Keratinocyte (primary cell): ENCODE results near the gene RAB8B. TPM values are rescaled to one million over a fixed set of nuclear protein-coding genes. Genes with fewer than 3 reads are reported as not detected.

Source experiments
- DNase-seq: peaks from one replicate; pipeline ENCODE4 v3.0.0-alpha.2; 2011; ENCODE audit warnings: low read depth, missing footprints, low spot score
- FAIRE-seq: peaks from 2 replicates; lab custom pipeline; 2011; peaks lifted over from hg19 to GRCh38; lab: Jason Lieb, UNC
- H2AFZ ChIP-seq: 2 replicates; pipeline ENCODE4 v1.6.0; 2012; ENCODE audit warnings: low read length, control low read depth, inconsistent platforms; ENCODE audit not compliant: control insufficient read depth
- H3K27ac ChIP-seq: 2 replicates; pipeline ENCODE4 v1.5.1; 2011; ENCODE audit warnings: low read length; ENCODE audit not compliant: control insufficient read depth, insufficient read depth
- H3K27me3 ChIP-seq: 3 replicates; pipeline ENCODE4 v1.6.0; 2011; ENCODE audit warnings: low read length; ENCODE audit not compliant: control insufficient read depth, insufficient read depth; ENCODE audit errors: extremely low read depth
- H3K36me3 ChIP-seq, 2 experiments: 2 replicates in 1 of 2; 3 replicates in 1 of 2; pipeline ENCODE4 v1.5.1; 2011; ENCODE audit warnings: low read length in 2 of 2, mild to moderate bottlenecking in 1 of 2; ENCODE audit not compliant: control insufficient read depth in 2 of 2, insufficient read depth in 2 of 2; ENCODE audit errors: extremely low read depth in 1 of 2
- H3K4me1 ChIP-seq: 3 replicates; pipeline ENCODE4 v1.5.1; 2011; ENCODE audit warnings: low read length; ENCODE audit not compliant: control insufficient read depth, insufficient read depth; ENCODE audit errors: extremely low read depth
- H3K4me2 ChIP-seq: 3 replicates; pipeline ENCODE4 v1.6.0; 2011; ENCODE audit warnings: low read depth, low read length; ENCODE audit not compliant: control insufficient read depth, insufficient read depth; ENCODE audit errors: extremely low read depth
- H3K4me3 ChIP-seq, 3 experiments: fragments of 200-600 bp in 1 of 3; sonication (generic) in 1 of 3; 2 replicates in 2 of 3; 3 replicates in 1 of 3; pipeline ENCODE4 v1.5.1; 2011 to 2016; ENCODE audit warnings: low read length in 3 of 3, mild to moderate bottlenecking in 3 of 3, control low read depth in 2 of 3, inconsistent platforms in 1 of 3, low read depth in 1 of 3, mixed read lengths in 1 of 3, mixed run types in 1 of 3, moderate library complexity in 1 of 3; ENCODE audit not compliant: control insufficient read depth in 2 of 3, insufficient read depth in 2 of 3; ENCODE audit errors: extremely low read depth in 1 of 3
- H3K79me2 ChIP-seq: 2 replicates; pipeline ENCODE4 v1.6.0; 2012; ENCODE audit warnings: low read length; ENCODE audit not compliant: control insufficient read depth, insufficient read depth
- H3K9ac ChIP-seq: 3 replicates; pipeline ENCODE4 v1.6.0; 2011; ENCODE audit warnings: low read length; ENCODE audit not compliant: control insufficient read depth, insufficient read depth; ENCODE audit errors: extremely low read depth
- H3K9me1 ChIP-seq: 3 replicates; pipeline ENCODE4 v1.6.0; 2011; ENCODE audit warnings: low read length; ENCODE audit not compliant: control insufficient read depth, insufficient read depth; ENCODE audit errors: extremely low read depth
- H3K9me3 ChIP-seq: 2 replicates; pipeline ENCODE4 v1.5.1; 2012; ENCODE audit warnings: low read depth, low read length; ENCODE audit not compliant: control insufficient read depth
- H4K20me1 ChIP-seq: 3 replicates; pipeline ENCODE4 v1.6.0; 2011; ENCODE audit warnings: low read length; ENCODE audit not compliant: control insufficient read depth, insufficient read depth; ENCODE audit errors: extremely low read depth
- EZH2 ChIP-seq: IDR thresholded peaks from one replicate; pipeline ENCODE4 v1.6.1; 2012; ENCODE audit warnings: inconsistent platforms, mild to moderate bottlenecking, low read length, moderate library complexity
- dilution Hi-C: fragments of 300-500 bp; cut with MboI; formaldehyde crosslinking; loops from one replicate; pipeline ENCODE4 v1.7.0; 2020; ENCODE audit warnings: low sequenced_read_pairs; ENCODE audit not compliant: extremely low pct_ligation_motif_present
- polyA minus RNA-seq, 3 experiments: library from RNA; depleted of rRNA, polyadenylated mRNA; stranded (reverse); fragments of >200 nt; gene quantifications; 1 replicate in 1 of 3; 2 replicates in 1 of 3; 3 replicates in 1 of 3; pipeline ENCODE4 v1.2.3, GENCODE V29; 2011
- polyA plus RNA-seq, 5 experiments: library from polyadenylated mRNA; depleted of rRNA in 3 of 5; stranded (reverse) in 3 of 5; stranded (forward) in 1 of 5; unstranded in 1 of 5; fragments of >200 nt; gene quantifications; 1 replicate in 1 of 5; 2 replicates in 3 of 5; 3 replicates in 1 of 5; pipeline versions ENCODE4 v1.2.1 to v1.2.3, GENCODE V29; 2011 to 2012; ENCODE audit warnings: missing spikeins in 2 of 5, low read depth in 1 of 5, low replicate concordance in 1 of 5
- TF ChIP-seq, protein P1 (sequence below), 3 experiments: IDR thresholded peaks in 1 of 3; conservative IDR thresholded peaks in 1 of 3; optimal IDR thresholded peaks in 1 of 3; 2 replicates in 2 of 3; 3 replicates in 1 of 3; pipeline versions ENCODE3 to v1.5.1; 2011; ENCODE audit warnings: low read length in 3 of 3, mild to moderate bottlenecking in 3 of 3, moderate library complexity in 2 of 3, control low read depth in 1 of 3, inconsistent platforms in 1 of 3; ENCODE audit not compliant: insufficient read depth in 2 of 3; ENCODE audit errors: extremely low read depth in 1 of 3

RAB8B gene
- 26.4 to 34.6 TPM (median 31.2 TPM) in 3 replicates for polyA plus RNA-seq
- 53.6 TPM for polyA plus RNA-seq (2011; ENCODE audit: low read depth)
- polyA plus RNA-seq (2011; cell fraction: cytosol; rRNA removed), result 42.9 and 50.0 TPM in 2 replicates
- polyA plus RNA-seq (2011; cell fraction: nucleus; rRNA removed), result 27.8 and 33.4 TPM in 2 replicates
- polyA plus RNA-seq (2012; ENCODE audit: low replicate concordance), result 22.4 and 27.3 TPM in 2 replicates
- polyA minus RNA-seq, result 6.6 to 27.2 TPM (median 24.0 TPM) in 3 replicates
- polyA minus RNA-seq (2011; cell fraction: cytosol; rRNA and poly(A)+ RNA removed), result 77.3 TPM
- 18.4 and 30.9 TPM in 2 replicates for polyA minus RNA-seq (2011; cell fraction: nucleus; rRNA and poly(A)+ RNA removed)

DNA sequence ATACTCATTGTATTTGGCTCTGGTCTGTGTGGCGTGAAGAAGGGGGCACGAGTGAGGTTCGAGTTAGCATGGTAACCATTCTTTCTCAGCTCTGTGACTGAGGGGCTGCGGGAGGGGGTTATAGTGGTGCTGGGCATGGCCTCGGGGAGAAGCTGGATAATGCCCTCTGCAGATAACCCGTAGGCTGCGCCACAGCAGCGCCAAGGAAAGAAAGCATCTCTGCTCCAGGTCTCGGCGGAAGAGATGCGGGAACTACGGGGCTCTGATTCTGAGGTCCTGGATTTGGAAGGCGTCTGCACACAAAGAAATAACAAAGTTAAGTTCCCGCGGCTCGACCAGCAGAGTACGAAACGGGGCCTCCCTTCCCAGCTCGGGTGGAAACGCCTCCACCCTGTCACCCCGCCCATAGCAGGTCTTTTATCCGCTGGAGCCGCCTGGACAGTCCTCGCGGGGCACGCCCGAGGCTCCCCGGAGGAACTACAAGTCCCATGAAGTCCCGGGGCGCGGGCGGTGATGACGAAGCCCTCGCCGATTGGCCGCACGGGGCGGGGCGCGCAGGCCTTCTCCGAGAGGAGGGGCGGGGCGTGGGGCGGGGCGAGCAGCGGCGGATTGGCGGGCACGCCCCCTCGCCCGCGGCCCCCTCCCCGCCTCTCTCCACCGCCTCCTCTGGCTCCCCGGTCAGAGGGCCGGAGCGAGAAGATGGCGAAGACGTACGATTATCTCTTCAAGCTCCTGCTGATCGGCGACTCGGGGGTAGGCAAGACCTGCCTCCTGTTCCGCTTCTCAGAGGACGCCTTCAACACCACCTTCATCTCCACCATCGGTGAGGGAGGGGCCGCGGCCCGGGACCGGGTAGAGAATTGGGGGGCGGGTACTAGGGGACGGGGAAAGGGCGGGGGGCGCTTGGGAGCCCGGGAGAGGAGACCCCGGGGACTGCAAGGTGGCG lies at the start of gene RAB8B:
RAB8B (plus strand) TSS at position 681 of the 946 bp plus-strand sequence; CDS start at position 700, 19 bp downstream.
- peak; percentile 61 for DNase-seq
- dilution Hi-C loops, result no loop called here

GRCh38 chr15:63140936-63141335 lies 48.5 kb upstream of the RAB8B start:
- dilution Hi-C loops, result no loop called here
- TF ChIP-seq, protein P1, sequence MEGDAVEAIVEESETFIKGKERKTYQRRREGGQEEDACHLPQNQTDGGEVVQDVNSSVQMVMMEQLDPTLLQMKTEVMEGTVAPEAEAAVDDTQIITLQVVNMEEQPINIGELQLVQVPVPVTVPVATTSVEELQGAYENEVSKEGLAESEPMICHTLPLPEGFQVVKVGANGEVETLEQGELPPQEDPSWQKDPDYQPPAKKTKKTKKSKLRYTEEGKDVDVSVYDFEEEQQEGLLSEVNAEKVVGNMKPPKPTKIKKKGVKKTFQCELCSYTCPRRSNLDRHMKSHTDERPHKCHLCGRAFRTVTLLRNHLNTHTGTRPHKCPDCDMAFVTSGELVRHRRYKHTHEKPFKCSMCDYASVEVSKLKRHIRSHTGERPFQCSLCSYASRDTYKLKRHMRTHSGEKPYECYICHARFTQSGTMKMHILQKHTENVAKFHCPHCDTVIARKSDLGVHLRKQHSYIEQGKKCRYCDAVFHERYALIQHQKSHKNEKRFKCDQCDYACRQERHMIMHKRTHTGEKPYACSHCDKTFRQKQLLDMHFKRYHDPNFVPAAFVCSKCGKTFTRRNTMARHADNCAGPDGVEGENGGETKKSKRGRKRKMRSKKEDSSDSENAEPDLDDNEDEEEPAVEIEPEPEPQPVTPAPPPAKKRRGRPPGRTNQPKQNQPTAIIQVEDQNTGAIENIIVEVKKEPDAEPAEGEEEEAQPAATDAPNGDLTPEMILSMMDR (optimal IDR thresholded peaks at IDR 0.05 in 1 of 3, IDR thresholded peaks at IDR 0.05 in 1 of 3, conservative IDR thresholded peaks at IDR 0.05 in 1 of 3; ENCODE audit: extremely low read depth in 1 of 3, insufficient read depth in 2 of 3, low read length in 3 of 3), result no peak
- no peak for FAIRE-seq

More for the DNA sequence above, at the start of gene RAB8B:
- Histone ChIP-seq H4K20me1 (no peaks in the 10 kb centered on the region), H3K4me2 (peak within 1 kb of the TSS; percentile 94), H3K4me1 (peaks cover 42% of the 10 kb centered on the region), H3K27ac (peak within 1 kb of the TSS; percentile 64), H3K4me3 (peak within 1 kb of the TSS; percentile 75 to 93 (median 86)), H3K36me3 (no peaks in the 10 kb centered on the region), H3K9me3 (no peaks in the 10 kb centered on the region), H2AFZ (peak within 1 kb of the TSS; percentile 94), H3K9ac (peak within 1 kb of the TSS; percentile 76), H3K27me3 (no peaks in the 10 kb centered on the region), H3K9me1 (no peaks in the 10 kb centered on the region), H3K79me2 (peaks cover 37% of the 10 kb centered on the region)
- TF ChIP-seq, protein P1 (optimal IDR thresholded peaks at IDR 0.05 in 1 of 3, IDR thresholded peaks at IDR 0.05 in 1 of 3, conservative IDR thresholded peaks at IDR 0.05 in 1 of 3; ENCODE audit: extremely low read depth in 1 of 3, insufficient read depth in 2 of 3, low read length in 3 of 3), result peak in 1 of 3 experiments; percentile 23
- TF ChIP-seq EZH2, result no peak
- no peak for FAIRE-seq

More at GRCh38 chr15:63140936-63141335, 48.5 kb upstream of the RAB8B start:
- Histone ChIP-seq H2AFZ (no peak overlapping the region), H3K9me1 (no peaks in the 10 kb centered on the region), H3K4me2 (no peak overlapping the region), H3K27ac (no peak overlapping the region), H3K27me3 (no peaks in the 10 kb centered on the region), H3K79me2 (no peaks in the 10 kb centered on the region), H3K9me3 (no peaks in the 10 kb centered on the region), H3K9ac (no peak overlapping the region), H3K4me1 (peaks cover 5% of the 10 kb centered on the region), H3K36me3 (no peaks in the 10 kb centered on the region), H4K20me1 (no peaks in the 10 kb centered on the region), H3K4me3 (no peak overlapping the region)
- DNase-seq, result no peak
